ENCODE data around the gene GRIA4.

The GRIA4 gene

GRCh38 chr11:105790840-105791239 lies 181.0 kb downstream of the GRIA4 start:
- DNase-seq (ENCODE audit: low read depth): no peak

DNA sequence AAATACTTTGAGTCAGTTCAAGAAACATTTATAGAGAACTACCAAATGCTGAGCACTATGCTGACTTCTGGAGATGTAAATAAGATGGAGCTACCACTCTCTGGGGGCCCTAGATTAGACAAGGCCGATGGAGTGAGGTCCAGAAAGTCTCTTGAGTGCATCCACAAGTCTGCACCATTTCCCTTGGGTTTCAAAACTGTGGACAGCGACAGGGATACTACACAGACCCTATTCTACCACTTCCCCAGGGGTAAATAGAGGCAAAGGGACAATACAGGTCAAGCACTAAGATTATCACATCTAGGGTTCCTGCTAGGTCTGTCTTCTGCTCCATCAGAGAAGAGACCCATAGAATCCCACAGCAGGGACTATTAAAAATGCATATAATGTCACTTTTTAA lies 183.2 kb downstream of the GRIA4 start:
- DNase-seq (ENCODE audit: low read depth): no peak

GRCh38 chr11:105799263-105799662 lies 189.4 kb downstream of the GRIA4 start:
- DNase-seq (ENCODE audit: low read depth): no peak

GRCh38 chr11:105799728-105800462 lies 190.0 kb downstream of the GRIA4 start:
- no peak for DNase-seq (ENCODE audit: low read depth)

- no peak for DNase-seq (ENCODE audit: low read depth)
Measured at GRCh38 chr11:105802390-105802789, 192.5 kb downstream of the GRIA4 start.

GRCh38 chr11:105811242-105811641 lies 201.4 kb downstream of the GRIA4 start:
- no peak for DNase-seq (ENCODE audit: low read depth)

DNA sequence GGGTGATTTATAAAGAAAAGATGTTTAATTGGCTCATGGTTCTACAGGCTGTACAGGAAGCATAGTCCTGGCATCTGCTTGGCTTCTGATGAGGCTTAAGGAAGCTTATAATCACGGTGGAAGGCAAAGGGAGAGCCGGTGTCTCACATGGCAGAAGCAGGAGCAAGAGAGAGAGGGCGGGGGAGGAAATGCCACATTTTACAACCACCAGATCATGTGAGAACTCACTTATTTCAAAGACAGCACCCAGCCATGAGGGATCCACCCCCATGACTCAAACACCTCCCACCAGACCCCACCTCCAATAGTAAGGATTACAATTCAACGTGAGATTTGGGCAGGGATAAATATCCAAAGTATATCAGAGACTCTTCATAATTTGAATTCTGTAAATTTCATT lies 211.5 kb downstream of the GRIA4 start:
- no peak for DNase-seq (ENCODE audit: low read depth)

- DNase-seq (ENCODE audit: low read depth): no peak
Measured at GRCh38 chr11:105821781-105822180, 211.9 kb downstream of the GRIA4 start.

DNA sequence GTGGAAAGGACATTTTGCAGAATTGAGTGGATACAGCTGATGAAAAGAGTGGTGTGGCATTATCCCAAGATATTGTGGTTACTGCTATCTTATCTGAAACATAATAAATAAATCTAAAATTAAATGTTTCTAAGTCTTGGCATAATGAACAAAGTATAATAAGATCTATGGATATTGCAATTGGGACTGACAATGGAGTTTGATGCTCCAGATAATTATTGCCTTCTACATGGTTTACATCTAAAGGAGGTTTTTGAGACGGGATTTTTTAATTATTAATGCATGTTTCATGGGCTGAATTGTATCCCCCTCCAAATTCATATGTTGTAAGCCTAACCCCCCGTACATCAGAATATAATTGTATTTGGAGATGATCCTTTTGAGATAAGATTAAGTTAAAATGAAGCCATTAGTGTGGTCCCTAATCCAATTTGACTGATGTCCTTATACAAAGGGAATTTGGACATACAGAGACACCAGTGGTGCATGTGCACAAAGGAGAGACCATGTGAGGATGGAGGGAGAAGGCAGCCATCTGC lies 213.7 kb downstream of the GRIA4 start:
- DNase-seq (ENCODE audit: low read depth): no peak

DNA sequence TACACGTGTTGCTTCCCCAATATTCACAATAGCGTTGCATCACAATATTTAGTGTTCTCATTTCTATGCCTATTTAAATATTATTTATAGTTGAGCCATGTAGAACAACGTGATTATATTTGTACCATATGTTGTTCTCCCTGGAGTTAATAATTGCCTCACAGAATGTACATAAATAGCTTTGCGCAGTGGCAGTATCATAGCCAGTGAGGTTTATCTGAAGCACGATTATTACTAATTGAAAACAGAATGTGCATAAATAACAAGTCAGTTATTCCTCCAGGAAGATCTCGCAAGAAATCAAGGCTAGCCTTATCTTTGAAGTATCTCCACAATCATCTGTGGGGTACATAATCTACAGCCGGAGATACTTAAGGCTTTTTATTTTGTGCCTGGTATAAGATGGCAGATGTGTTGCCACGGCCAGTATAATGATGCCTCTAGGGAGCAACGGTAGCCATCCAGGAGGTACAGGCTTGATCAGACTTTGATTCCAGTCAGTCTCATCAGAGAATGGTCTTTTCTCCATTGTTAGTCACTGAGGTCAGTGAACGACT lies 214.7 kb downstream of the GRIA4 start:
- DNase-seq (ENCODE audit: low read depth): no peak

GRCh38 chr11:105825141-105825540 lies 215.3 kb downstream of the GRIA4 start:
- DNase-seq (ENCODE audit: low read depth): no peak

DNA sequence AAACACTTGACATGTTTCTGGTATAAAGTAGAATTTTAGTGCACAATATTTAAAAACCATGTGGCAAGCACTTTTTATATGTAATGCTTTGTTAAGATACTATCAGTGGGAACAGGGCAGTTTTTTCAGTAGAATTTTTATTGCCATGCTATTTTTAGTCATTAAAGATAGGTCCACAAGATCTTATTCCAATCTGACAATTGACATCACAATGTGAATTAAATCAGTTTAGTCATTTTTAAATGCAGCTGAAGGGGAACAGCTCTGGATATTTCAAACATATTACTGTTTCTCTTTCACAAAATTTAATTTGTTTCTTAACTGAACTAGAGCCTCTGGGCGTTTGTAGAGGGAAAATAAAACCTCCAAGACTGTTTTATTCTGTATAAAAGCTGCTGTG lies 218.0 kb downstream of the GRIA4 start:
- DNase-seq (ENCODE audit: low read depth): no peak

DNA sequence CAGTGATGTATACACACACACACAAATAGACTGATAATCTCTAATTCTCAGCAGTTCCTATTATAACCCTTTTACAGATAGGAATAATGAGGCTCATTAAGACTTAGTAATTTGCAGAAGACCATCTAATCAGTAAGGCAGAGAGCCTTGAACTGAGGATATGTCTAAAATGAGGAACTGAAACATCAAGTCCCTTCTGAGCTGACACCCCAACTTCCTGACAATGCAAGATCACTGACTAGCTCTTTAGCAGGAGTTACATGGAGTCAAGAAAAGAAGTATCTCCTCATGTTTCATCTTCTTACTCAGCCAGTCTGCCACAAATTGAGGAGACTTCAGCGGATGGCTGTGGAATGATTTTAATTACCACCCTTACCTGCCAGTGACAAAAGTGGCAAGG lies 219.2 kb downstream of the GRIA4 start:
- no peak for DNase-seq (ENCODE audit: low read depth)

GRCh38 chr11:105834461-105834860 lies 224.6 kb downstream of the GRIA4 start:
- no peak for DNase-seq (ENCODE audit: low read depth)

DNA sequence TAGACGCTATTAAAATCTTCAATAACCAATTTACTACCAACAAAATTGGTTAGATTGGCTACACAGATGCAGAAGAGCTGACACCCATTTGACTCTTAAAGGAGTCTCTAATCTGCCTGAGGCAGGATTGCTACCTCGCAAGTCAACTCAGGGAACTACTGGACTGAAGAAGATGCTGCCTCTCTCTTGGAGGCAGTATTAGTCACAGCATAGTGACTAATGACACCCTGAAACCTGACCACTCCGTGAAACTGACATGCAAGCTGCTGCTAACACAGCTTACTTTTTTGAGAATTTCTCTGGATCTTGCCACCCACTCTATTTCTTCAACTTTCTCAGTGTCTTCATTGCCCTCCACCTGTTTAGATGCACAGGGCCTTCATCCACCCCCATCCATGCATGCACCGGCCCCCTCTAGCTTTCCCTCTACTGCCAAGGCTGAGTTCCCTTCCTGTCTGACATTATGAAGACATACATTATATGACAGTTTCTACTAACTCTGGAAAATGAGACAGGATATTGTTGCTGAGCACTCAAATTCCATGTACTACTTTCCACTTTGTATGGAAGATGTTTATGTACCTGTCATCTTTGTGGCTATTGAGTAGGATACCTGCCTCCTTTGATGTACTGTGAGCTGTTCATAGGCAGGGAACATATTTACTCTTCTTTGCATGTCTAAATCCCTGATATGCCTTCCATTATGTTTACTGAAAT lies 229.0 kb downstream of the GRIA4 start:
- peak; percentile 44 for DNase-seq (ENCODE audit: low read depth)

DNA sequence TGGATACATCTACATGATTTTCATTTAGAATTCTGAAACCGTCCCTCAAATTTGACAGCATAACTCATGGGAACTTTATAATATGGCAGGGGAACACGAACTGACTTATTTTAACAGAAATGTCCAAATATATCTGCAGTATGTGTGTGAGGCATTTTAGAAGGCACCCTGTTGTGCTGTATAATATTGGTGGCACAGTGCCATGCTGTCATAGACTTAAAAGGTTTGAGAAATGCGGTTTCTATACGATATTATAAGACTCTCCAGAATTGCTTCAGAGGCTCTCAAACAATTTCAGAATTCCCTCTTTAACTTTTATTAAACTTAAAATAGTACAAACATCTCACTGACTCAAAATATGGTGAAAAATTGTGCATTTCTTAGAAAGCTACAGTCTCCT lies 230.5 kb downstream of the GRIA4 start:
- no peak for DNase-seq (ENCODE audit: low read depth)

GRCh38 chr11:105852403-105852802 lies 242.5 kb downstream of the GRIA4 start:
- no peak for DNase-seq (ENCODE audit: low read depth)

- no peak for DNase-seq (ENCODE audit: low read depth)
Measured at GRCh38 chr11:105854269-105854668, 244.4 kb downstream of the GRIA4 start.

DNA sequence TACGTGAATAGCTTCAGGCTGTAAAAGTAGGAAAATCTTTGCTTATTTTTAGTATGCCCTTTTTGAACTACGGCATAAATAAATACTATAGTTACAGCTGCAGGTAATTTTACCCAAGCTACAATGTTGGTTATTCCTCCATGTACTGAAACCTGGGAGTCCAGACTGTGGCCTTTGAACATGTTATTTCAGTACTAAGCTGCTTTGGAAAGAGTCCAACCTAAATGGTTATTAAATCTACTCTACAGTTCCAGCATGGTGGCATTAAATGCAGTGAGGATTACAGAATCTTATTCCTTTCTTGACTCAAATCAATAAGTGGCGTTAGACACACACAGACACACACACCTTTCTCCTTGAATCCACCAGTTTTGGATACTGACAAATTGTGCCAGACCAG lies 247.1 kb downstream of the GRIA4 start:
- DNase-seq (ENCODE audit: low read depth): no peak

GRCh38 chr11:105857728-105858127 lies 247.9 kb downstream of the GRIA4 start:
- DNase-seq (ENCODE audit: low read depth): no peak

- no peak for DNase-seq (ENCODE audit: low read depth)
Measured at GRCh38 chr11:105858841-105859240, 249.0 kb downstream of the GRIA4 start.

DNA sequence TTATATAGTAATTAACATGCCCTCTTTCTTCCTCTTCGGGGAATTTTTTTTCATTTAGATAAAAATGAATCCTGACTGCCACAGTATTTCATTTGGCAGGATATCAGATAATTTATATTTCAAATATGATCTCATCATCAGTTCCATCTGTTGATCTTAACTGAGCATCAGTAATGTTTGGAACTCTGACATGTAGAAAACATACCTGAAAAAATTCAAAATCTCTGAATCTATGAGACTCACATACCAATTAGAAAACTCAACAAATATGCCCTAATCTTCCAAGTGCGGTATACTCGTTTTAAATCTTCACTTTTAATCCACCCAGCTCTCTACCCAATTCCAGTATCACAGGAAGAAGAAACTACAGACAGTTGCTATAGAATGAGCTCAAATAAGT lies 250.2 kb downstream of the GRIA4 start:
- no peak for DNase-seq (ENCODE audit: low read depth)

GRCh38 chr11:105861225-105861624 lies 251.4 kb downstream of the GRIA4 start:
- DNase-seq (ENCODE audit: low read depth): no peak
